Jurkat, Clone E6-1 (cell line): Measurements from ENCODE around the gene LPAR1.
"Not testable (repeated sequence)": the region's sequence is repeated elsewhere in the genome, so short reads cannot be mapped to it uniquely, and the experiment has no call there.

Experiments used
- DNase-seq: peaks from one replicate; pipeline ENCODE4 v3.0.0-alpha.2; 2011; ENCODE audit warnings: low read depth, low spot score
- H3K4me3 ChIP-seq: 2 replicates; pipeline ENCODE4 v1.5.1; 2011; ENCODE audit warnings: mild to moderate bottlenecking, low read length, control low read depth, moderate library complexity

LPAR1 gene

GRCh38 chr9:110897943-110898342 lies 140.3 kb downstream of the LPAR1 start:
- H3K4me3 ChIP-seq: no peak overlapping the region
- no peak for DNase-seq

DNA sequence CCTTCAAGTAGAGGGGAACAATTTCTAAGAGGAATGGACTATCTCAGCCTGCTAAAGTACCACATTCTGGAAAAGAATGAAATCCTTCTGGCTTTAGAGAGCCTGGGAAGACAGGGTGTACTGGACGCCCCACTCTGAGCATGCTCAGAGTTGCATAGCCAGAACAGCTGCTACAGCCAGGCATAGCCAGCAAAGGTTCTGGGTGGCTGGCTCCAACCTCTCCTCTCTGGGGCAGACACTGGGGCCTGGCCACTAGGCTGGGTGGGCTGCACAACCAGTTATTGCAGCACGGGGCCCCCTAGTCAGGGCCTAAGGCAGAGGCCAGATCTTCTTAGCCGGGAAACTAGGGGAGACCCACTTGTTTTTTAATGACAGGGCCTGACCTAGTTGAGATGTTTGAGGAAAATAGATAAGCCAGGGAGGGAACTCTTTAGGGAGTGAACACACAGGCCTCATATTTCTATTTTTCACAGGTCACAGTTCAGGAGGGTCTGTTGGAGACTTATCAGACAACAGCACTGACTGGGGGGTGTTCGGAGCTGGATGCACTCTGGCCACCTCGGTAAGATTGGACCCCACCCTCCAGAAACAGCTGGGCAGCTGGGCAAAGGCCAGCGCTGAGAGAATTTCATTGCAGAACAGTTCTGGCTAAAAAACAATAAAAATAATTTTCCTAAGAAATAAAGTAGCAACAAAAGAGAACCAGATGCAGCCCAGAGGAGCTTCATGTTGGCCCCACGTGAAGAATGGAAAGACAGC lies 142.9 kb downstream of the LPAR1 start:
- no peak overlapping the region for H3K4me3 ChIP-seq
- no peak for DNase-seq

DNA sequence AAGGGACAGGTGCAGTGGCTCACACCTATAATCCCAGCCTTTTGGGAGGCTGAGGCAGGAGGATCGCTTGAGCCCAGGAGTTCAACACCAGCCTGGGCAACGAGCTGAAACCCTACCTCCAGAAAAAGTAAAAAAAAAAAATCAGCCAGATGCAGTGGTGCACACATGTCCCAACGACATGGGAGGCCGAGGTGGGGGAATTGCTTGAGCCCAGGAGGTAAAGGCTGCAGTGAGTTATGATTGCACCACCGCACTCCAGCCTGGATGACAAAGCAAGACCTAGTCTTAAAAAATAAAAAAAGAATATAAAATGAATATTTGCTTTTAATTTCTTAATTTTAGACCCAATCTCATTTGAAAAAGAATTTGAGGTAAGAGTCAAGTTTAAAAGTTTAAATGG lies 143.5 kb downstream of the LPAR1 start:
- no peak overlapping the region for H3K4me3 ChIP-seq
- DNase-seq: no peak

- DNase-seq: no peak
- H3K4me3 ChIP-seq: no peak overlapping the region
Measured at GRCh38 chr9:110892689-110893088, 145.6 kb downstream of the LPAR1 start.

DNA sequence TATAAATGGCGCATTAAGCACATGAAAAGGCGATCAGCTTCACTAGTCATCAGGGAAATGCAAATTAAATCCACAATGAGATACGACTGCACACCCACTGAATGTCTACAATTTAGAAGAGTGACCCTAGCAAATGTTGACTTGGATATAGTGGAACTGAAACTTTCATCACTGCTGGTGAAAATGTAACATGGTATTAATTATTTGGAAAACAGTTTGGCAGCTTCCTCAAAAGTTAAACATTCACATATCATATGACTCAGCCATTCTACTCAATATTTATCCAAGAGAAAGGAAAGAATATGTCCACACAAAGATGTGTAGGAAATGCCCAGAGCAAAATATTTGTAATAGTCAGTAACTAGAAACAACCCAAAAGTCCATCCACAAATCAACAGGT lies 146.5 kb downstream of the LPAR1 start:
- DNase-seq: no peak
- no peak overlapping the region for H3K4me3 ChIP-seq

- H3K4me3 ChIP-seq: no peak overlapping the region
- DNase-seq: no peak
Measured at GRCh38 chr9:110890416-110890815, 147.9 kb downstream of the LPAR1 start.

DNA sequence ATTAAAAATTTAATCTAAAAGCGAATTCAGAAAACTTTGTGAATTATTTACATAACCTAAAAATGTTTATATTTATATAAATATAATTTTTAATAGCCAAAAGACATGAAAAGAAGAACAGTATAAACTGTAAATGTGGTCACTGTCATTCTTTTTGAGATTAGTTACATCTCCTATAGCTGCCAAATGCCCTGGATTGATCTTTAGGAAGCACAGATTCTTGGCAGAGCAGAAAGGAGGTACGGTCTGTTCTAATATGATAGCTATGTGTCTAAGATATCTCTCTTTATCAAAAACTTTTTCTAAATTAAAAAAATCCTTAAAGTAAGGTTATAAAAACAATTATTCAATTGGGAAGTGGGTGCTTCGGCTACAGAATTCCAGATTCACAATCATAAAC lies 151.0 kb downstream of the LPAR1 start:
- no peak for DNase-seq
- H3K4me3 ChIP-seq: no peak overlapping the region

GRCh38 chr9:110886832-110887231 lies 151.4 kb downstream of the LPAR1 start:
- no peak for DNase-seq

GRCh38 chr9:110880189-110880588 lies 158.1 kb downstream of the LPAR1 start:
- DNase-seq: no peak
- H3K4me3 ChIP-seq: no peak overlapping the region

More at GRCh38 chr9:110886832-110887231, 151.4 kb downstream of the LPAR1 start:
- H3K4me3 ChIP-seq: no peak overlapping the region

DNA sequence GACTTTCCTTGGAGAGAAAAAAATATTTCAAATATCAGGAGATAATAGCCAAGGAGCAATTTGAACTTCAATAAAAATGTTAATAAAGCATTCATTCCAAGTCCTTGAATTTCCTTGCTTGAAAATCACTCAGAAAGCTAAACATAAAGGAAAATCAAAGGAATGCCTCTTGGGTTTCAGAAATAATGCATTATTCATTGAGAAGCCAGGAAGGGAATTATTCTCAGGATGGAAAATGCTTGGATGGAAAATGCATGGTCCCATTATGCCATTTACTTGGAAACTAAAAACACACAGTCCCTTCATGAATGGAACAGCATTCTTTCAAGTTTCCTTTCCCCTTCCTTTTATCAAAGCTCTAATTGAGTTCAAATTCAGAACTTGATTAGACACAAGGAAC lies 160.9 kb downstream of the LPAR1 start:
- no peak for DNase-seq
- H3K4me3 ChIP-seq: no peak overlapping the region

DNA sequence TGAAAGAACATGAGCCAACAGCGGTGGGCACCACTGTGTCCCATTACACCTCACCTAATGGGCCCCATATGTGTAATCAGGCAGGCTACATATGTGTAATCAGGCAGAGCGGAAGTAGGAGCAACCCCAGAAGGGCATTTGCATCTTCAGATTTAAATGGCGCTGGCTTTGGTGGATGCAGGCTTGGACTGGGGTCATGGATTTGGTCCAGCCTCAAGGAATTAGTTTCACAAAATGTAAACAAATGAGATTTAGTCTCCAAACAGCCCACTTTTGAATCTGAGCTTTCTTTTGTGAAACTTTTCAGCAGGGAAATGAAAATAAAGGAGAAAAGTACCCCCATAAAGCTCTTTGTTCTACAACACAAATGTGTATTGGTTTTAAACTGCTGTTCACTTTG lies 161.3 kb downstream of the LPAR1 start:
- no peak overlapping the region for H3K4me3 ChIP-seq
- no peak for DNase-seq

DNA sequence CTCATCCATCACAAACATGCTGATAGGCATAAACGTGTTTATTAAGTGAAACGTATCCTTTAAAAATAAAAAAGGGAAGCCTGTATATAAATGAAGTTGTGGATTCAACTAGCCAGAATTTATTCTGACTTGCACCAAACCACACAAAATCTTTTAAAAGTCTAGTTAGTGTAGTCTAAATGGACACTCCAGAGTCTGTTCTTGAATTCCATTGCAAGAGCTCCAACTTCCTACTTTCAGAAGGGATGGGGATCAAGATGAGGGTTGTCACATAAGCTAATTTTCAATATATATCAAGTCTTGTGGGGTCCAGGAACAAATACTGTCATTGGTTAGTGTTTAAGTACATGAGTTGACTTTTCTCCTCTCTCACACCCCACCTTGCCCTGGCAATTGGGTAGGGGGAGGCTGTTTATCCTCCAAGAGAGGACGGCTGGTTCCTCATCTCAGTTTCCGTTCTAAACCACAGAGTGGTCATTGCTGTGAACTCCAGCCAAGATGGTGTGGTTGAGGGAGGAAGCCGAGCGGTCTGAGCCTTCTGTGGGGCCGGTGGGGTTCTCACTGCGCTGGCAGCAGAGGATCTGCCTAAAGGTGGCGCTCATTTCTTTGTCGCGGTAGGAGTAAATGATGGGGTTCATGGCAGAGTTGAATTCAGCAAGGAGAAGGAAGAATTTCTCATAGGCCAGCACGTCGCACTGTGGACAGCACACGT lies 163.2 kb downstream of the LPAR1 start:
- H3K4me3 ChIP-seq: no peak overlapping the region
- no peak for DNase-seq

DNA sequence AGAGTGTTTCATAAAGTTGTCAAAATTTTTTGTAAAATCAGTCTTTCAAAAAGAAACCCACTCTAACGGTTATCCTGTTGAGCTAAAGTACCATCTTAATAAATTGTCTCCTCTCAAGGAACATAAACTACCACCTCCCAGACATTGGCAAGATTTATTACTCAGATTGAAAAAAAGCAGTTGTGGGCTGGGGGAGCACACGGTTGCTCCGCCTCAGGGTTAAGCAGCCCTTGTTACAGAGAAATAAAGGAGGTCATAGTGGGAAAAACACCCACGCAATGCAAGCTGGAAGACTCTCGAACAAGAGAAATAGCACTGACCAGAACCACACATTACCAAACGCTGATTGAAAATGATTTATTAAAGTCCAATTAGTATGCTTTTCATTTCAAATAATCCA lies 165.3 kb downstream of the LPAR1 start:
- H3K4me3 ChIP-seq: no peak overlapping the region
- no peak for DNase-seq

GRCh38 chr9:110871736-110872135 lies 166.5 kb downstream of the LPAR1 start:
- DNase-seq: no peak
- no peak overlapping the region for H3K4me3 ChIP-seq

GRCh38 chr9:110869931-110870330 lies 168.3 kb downstream of the LPAR1 start:
- no peak overlapping the region for H3K4me3 ChIP-seq
- no peak for DNase-seq

GRCh38 chr9:110864011-110864410 lies 174.3 kb downstream of the LPAR1 start:
- H3K4me3 ChIP-seq: no peak overlapping the region
- no peak for DNase-seq

DNA sequence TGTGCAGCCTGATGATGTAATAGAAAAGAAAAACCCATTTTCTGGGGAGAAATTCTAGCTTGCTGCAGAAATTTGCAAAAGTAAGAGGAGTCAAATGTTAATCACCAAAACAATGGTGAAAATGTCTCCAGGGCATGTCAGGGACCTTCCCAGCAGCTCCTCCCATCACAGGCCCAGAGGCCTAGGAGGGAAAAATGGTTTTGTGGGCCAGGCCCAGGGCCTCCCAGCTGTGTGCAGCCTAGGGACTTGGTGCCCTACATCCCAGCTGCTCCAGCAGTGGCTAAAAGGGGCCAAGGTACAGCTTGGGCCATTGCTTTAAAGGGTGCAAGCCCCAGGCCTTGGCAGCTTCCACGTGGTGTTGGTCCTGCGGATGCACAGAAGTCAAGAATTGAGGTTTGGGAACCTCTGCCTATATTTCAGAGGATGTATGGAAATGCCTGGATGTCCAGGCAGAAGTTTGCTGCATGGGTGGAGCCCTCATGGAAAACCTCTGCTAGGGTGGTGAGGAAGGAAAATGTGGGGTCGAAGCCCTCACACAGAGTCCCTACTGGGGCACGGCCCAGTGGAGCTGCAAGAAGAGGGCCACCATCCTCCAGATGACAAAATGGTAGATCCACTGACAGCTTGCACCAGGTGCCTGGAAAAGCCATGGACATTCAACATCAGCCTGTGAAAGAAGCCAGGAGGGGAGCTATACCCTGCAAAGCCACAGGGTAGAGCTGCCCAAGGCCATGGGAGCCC lies 176.7 kb downstream of the LPAR1 start:
- not testable (repeated sequence) for H3K4me3 ChIP-seq, DNase-seq

DNA sequence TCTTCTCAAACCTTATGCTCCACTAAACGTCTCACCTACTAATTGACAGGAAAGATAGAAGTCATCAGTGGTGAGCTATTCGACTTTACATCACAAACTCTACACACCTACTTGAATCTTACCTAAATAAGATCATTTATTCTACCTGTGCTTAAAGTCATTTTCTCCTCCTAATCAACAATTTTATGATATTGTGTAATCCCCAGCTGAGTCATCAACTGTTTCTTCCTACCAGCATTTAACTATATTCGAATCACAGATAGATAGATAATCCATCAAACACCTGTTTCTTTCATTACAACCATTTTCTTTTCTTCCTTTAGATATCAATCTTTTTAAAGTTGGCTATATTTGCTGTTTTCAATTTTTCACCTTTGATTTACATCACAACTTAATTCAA lies 181.5 kb downstream of the LPAR1 start:
- no peak for DNase-seq
- H3K4me3 ChIP-seq: no peak overlapping the region

- DNase-seq: no peak
- H3K4me3 ChIP-seq: no peak overlapping the region
Measured at GRCh38 chr9:110850401-110851135, 187.7 kb downstream of the LPAR1 start.
